Stimulated activated CD4-positive, alpha-beta T cell treated with anti-CD3 and anti-CD28 coated beads, Interleukin-2, amount 100 ng/mL, for 4 hours (primary cell): ENCODE measurements around the gene CAMKV.
"Not testable (repeated sequence)": the region's sequence is repeated elsewhere in the genome, so short reads cannot be mapped to it uniquely, and the experiment has no call there.

Source experiments
- DNase-seq: peaks from one replicate; pipeline ENCODE4 v3.0.0-alpha.2; 2020; ENCODE audit warnings: low read depth

CAMKV gene

GRCh38 chr3:49845694-49846093 is 24.0 kb downstream of the CAMKV start:
- DNase-seq: no peak

- no peak for DNase-seq
Observed at GRCh38 chr3:49844464-49845183, 25.1 kb downstream of the CAMKV start.

GRCh38 chr3:49842843-49843517 is 26.7 kb downstream of the CAMKV start:
- no peak for DNase-seq

GRCh38 chr3:49841806-49842205 is 27.9 kb downstream of the CAMKV start:
- DNase-seq: no peak

GRCh38 chr3:49841126-49841696 is 28.5 kb downstream of the CAMKV start:
- no peak for DNase-seq

GRCh38 chr3:49840388-49840787 is 29.3 kb downstream of the CAMKV start:
- no peak for DNase-seq

- DNase-seq: peak; percentile 71
Observed at GRCh38 chr3:49839193-49839809, 30.4 kb downstream of the CAMKV start.

GRCh38 chr3:49831341-49831740 is 38.4 kb downstream of the CAMKV start:
- DNase-seq: no peak

GRCh38 chr3:49826016-49826415 is 43.7 kb downstream of the CAMKV start:
- DNase-seq: no peak

GRCh38 chr3:49823131-49823530 is 46.6 kb downstream of the CAMKV start:
- DNase-seq: not testable (repeated sequence)

- no peak for DNase-seq
Observed at GRCh38 chr3:49813497-49814174, 56.1 kb downstream of the CAMKV start, which contains the start of gene UBA7. TSS of gene UBA7 (minus strand) at chr3:49813953. CDS start at chr3:49813787, 166 bp downstream.

GRCh38 chr3:49812916-49813496 is 56.7 kb downstream of the CAMKV start:
- no peak for DNase-seq
